Measurements from ENCODE around the gene LIN7C.
"Not testable (repeated sequence)": the region's sequence is repeated elsewhere in the genome, so short reads cannot be mapped to it uniquely, and the experiment has no call there.

The LIN7C gene

GRCh38 chr11:27506200-27507182 lies at the start of gene LIN7C:
Gene LIN7C, minus strand, starts transcription at chr11:27506769. Its CDS starts 17 bp downstream, at chr11:27506752.
- peak; percentile 90 to 93 for DNase-seq

- DNase-seq: no peak
Measured at GRCh38 chr11:27555264-27555663, 48.7 kb upstream of the LIN7C start.

GRCh38 chr11:27553186-27553585 lies 46.6 kb upstream of the LIN7C start:
- DNase-seq: no peak

- DNase-seq: no peak
Measured at GRCh38 chr11:27552341-27552740, 45.8 kb upstream of the LIN7C start.

- DNase-seq: no peak
Measured at GRCh38 chr11:27551127-27551526, 44.6 kb upstream of the LIN7C start.

- no peak for DNase-seq
Measured at GRCh38 chr11:27545946-27546345, 39.4 kb upstream of the LIN7C start.

- no peak for DNase-seq
Measured at GRCh38 chr11:27545035-27545434, 38.5 kb upstream of the LIN7C start.

- DNase-seq: no peak
Measured at GRCh38 chr11:27541790-27542189, 35.2 kb upstream of the LIN7C start.

GRCh38 chr11:27540051-27540450 lies 33.5 kb upstream of the LIN7C start:
- no peak for DNase-seq

GRCh38 chr11:27535103-27535502 lies 28.5 kb upstream of the LIN7C start:
- DNase-seq: no peak

- DNase-seq: no peak
Measured at GRCh38 chr11:27532652-27533325, 26.2 kb upstream of the LIN7C start.

- DNase-seq: no peak
Measured at GRCh38 chr11:27528712-27529111, 22.1 kb upstream of the LIN7C start.

- DNase-seq: no peak
Measured at GRCh38 chr11:27526535-27526934, 20.0 kb upstream of the LIN7C start.

- DNase-seq: no peak
Measured at GRCh38 chr11:27525824-27526516, 19.4 kb upstream of the LIN7C start.

- no peak for DNase-seq
Measured at GRCh38 chr11:27524155-27524554, 17.6 kb upstream of the LIN7C start.

GRCh38 chr11:27520226-27520625 lies 13.7 kb upstream of the LIN7C start:
- DNase-seq: no peak

- DNase-seq: no peak
Measured at GRCh38 chr11:27518518-27518917, 11.9 kb upstream of the LIN7C start.

- DNase-seq: not testable (repeated sequence)
Measured at GRCh38 chr11:27517490-27517889, 10.9 kb upstream of the LIN7C start.

GRCh38 chr11:27514558-27514957 lies 8.0 kb upstream of the LIN7C start:
- no peak for DNase-seq

GRCh38 chr11:27514076-27514475 lies 7.5 kb upstream of the LIN7C start:
- no peak for DNase-seq

- DNase-seq: no peak
Measured at GRCh38 chr11:27513389-27513788, 6.8 kb upstream of the LIN7C start.

- no peak for DNase-seq
Measured at GRCh38 chr11:27512238-27512637, 5.7 kb upstream of the LIN7C start.

GRCh38 chr11:27509908-27510307 lies 3.3 kb upstream of the LIN7C start:
- DNase-seq: no peak

All from hippocampal formation (tissue), 2 donors.